Pulmonary artery endothelial cell (primary cell): ENCODE data around the gene DICER1. TPM values are rescaled to one million over a fixed set of nuclear protein-coding genes. Genes with fewer than 3 reads are reported as not detected.
"Not testable (repeated sequence)": the region's sequence is repeated elsewhere in the genome, so short reads cannot be mapped to it uniquely, and the experiment has no call there.

Experiments used
- DNase-seq: peaks from one replicate; pipeline ENCODE4 v3.0.0-alpha.2; 2011; ENCODE audit warnings: low read depth, low spot score
- total RNA-seq: library from RNA; depleted of rRNA; stranded (reverse); fragments of >200 nt; gene quantifications from 2 replicates; pipeline ENCODE4 v1.2.3, GENCODE V29; 2014

The DICER1 gene
- total RNA-seq, 1 donor from 2014 or later: 24.9 TPM

DNA sequence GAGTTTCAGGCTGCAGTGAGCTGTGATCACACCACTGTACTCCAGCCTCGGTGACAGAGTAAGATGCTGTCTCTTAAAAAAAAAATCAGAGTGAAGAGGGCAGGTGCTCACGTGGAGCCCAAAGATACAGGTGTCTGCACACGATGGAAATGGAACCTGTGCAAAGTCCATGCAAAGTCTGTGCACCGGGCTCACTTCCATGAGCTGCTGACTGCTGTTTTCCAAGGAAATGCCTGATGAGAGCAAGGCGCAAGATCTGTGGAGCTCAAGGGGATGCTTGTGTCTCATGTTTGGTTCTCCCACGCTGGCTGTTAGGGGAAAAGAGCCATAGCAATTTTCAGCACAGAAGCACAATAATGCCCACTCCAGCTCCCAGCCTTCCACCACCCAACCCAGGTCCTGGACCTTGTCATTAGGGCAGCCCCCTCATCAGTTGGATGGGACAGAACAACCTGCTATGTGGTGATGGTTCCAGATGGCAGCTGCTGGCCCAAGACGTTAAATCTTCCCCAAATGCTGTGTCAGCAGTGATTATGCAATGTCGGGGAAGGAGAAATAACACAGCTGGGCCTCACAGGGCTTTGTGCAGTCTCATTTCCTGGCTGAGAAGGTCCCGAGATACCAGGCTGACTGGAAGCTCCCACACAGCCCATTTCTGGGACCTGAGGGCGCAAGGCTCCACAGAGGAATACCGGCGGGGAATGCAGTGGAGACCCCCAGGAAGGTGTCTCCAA is 27.9 kb upstream of the DICER1 start:
- no peak for DNase-seq

DNA sequence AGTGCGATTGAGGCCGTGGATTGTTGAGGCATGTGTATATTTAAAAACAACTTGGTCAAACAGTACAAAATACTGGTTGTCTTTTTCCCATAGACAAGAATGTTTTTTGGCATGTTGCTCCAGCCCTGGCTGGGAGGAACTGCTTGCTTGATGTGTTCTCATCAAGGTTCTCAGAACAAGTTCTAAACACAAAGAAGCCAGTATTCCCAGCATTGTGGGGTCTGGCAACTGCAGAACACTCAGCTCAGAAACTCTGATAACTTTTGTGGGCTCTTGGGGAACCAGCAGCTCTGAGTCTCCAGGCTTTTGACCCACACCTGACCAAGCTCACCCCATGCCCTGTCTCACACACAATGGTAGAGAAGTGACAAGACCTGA is 27.1 kb upstream of the DICER1 start:
- DNase-seq: no peak

DNA sequence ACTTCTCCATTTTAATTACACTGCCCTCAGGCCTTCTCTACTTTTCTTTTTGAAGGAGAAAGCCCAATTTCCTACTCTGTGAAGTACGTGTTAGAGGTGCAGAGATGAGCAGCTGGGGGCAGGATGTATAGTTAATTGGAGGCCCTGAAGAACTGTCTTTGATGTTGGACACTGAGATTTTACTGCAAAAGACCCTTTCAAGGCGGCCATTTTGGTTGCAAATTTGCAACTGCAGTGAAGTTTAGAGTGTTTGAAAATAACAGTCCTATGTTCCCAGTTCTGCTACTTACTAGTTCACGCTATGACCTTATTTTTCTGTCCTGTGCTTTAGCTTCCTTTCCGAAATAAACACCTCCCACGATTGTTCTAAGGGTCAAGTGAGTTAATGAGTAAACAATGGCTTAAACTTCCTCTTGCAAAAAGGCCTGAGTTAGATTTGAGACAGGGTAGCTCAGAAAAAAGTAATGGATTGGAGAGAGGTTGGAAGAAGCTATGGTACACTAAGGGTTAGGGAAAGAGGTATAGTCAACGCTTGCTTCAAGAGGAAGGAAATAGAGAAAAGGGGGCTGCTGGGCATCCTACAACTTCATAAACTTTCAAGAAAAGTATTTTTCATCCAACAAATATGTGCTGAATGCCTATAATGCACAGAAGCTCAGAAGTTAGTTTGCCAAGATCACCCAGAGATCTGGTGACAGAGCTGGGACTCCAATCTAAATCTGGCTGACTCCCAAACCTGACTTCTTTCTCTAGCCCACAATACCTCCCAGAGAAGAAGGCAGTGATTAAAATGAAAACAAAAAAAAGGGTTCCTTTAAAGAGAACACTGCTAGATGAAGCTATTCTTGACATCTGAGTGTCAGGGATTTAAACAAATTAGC is 26.4 kb upstream of the DICER1 start:
- peak; percentile 39 for DNase-seq

DNA sequence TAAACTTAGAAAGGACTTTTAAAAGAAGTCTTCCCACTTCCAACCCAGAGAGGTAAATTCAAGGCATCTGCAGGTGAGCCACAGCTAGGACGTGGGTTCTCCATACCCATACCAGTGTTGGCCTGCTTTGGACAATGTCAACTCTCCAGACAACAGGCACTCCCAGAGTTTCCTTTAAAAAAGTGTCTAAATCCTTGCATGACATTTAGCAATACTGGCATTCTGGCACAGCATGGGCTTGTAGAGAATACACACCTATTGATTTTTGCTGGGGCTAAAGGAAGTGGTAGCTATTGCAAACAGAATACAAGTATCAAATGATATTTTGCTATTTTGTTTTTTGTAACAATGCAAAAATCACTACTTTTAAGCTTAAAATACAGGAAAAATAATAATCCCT is 25.8 kb upstream of the DICER1 start:
- no peak for DNase-seq

DNA sequence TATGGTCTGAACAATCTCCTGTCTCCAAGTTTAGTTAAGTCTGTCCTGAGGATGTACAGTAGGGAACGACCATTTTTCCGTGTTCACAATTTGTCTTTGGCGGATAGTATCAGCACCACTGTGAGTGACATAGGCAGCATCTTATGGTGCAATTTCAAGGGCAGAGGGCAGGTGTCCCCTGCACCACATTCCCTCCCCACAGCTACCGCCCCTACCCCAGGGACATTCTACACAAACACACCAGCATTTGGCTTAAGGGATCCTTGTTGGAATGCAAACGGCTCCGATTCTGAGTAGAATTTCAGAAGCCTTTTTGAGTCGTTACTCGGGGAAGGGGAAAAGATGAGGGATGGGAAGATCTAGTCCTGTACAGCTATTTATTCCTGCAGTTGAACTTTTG is 25.1 kb upstream of the DICER1 start:
- DNase-seq: no peak

DNA sequence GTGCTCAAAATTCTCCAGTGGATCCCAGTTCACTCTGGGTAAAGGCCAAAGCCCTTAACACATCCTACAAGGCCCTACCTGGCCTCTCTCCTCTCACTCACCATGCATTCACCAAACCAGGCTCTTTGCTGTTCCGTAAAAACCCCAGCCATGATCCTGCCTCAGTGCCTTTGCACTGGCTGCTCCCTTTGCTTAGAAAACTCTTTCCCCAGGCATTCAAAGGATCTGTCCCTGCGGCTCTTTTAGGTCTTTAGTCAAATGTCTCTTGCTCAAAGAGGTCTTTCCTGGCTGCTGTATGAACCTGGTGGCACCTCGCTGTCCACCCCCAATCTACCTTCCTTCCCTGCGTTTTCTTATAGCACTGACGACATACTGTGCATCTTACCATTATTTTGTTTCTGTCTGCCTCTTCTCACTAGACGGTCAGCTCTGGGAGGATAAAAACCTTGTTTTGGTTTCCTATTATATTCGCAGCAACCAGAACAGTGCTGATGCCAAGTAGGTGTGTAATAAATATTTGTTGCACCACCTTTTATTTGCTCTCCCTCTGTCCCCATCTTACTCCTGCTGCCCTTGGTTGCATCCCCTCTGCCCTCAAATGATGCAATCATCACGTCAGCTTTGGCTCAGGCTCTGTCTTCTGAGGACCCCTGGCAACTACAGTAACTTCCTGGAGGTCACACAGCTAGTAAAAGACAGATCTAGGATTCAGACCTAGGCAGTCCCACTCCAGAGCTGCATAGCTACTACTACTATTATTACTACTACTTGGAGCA is 23.8 kb upstream of the DICER1 start:
- no peak for DNase-seq

DNA sequence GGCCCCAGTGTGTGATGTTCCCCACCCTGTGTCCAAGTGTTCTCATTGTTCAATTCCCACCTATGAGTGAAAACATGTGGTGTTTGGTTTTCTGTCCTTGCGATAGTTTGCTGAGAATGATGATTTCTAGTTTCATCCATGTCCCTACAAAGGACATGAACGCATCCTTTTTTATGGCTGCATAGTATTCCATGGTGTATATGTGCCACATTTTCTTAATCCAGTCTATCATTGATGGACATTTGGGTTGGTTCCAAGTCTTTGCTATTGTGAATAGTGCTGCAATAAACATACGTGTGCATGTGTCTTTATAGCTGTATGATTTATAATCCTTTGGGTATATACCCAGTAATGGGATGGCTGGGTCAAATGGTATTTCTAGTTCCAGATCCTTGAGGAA is 18.3 kb upstream of the DICER1 start:
- DNase-seq: not testable (repeated sequence)

DNA sequence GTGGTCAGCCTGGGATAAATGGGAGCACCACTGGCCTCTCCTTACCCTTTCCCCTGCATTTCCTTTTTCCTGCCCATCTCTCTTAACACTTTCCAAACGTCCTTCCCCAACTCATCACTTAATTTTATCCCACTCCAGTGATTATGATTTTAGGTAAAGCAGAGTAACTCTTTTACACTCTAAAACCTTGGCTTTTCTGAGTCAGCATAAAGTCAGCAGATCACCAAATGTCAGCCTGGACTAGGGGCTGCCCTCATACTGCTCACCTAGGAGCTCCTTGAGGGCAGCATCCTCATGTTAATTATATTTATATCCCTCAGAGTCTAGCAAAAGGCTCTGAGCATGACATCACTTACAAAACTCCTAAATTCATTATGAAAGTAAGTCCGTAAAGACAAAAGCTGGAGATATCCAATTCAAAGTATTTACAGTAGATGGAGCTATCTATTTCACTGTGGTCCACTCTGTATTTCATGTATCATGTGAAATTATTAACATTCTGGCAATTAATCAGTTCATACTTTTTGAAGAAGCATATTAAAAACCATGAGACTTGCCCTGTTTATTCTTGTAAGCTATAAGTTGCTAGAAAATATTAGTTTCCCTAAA is 17.0 kb upstream of the DICER1 start:
- DNase-seq: no peak

DNA sequence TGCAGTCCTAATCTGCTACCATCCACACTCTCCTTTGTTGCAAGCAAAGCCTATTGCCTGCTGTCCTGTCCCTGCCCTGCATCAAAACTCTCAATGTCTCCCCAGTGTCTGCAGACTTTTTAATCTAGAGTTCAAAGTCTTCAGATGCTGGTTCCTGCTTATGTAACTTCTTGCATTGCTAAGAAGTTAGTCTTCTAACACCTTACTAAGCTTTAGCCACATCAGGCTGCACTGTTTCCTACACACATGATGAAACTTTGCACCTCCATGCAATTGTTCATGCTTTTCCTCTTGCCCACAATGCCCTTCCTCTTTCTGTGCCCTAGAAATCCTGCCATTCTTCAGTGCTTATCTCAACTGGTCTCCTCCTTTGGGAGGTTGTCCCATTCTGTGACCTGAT is 16.2 kb upstream of the DICER1 start:
- DNase-seq: no peak

DNA sequence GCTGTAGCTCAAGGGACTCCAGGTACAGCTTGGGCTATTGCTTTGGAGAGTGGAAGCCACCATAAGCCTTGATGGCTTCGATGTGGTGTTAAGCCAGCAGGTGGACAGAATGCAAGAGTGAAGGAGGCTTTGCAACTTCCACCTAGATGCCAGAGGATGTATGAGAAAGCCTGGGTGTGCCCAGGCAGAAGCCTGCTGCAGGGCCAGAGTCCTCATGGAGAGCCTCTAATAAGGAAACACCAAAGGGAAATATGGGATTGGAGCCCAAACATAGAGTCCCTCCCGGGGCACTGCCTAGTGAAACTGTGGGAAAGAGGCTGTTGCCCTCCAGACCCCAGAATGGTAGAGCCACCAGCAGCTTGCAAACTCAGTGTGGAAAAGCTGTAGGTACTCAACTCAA is 9.8 kb upstream of the DICER1 start:
- DNase-seq: no peak

DNA sequence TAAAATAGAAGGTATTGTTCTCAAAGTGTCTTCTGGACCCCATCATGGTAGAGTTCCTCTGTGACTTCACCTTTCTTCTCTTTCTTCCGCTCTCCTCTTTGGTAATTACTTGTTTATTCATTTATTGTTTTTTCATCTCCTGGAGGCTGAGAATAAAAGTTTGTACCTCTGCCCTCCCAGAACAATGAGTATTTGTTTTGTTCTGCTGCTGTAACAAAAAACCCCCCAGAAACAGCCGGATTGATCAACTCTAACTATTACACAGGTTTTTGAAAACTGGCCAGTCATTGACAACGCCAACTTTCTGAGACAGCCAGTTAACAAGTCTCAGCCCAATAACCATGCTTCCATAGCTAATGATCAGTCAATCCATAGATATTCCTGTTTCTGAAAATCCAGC is 8.2 kb upstream of the DICER1 start:
- no peak for DNase-seq

DNA sequence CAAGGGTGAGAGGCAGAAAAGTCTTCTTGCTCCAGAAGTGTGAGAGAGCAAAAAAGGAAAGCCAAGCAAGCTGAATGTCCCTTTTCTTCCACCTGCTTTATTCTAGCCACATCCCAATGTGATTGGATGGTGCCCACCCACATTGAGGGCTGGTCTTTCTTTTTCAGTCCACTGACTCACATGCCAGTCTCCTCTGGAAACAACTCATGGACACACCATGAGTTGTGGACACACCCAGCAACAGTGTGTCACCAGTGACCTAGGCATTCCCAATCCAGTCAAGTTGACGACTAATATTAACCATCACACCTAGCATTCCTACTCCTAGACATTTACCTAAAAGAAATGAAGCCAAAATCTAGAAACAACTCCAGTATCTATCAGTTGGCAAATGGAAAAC is 7.2 kb upstream of the DICER1 start:
- no peak for DNase-seq

DNA sequence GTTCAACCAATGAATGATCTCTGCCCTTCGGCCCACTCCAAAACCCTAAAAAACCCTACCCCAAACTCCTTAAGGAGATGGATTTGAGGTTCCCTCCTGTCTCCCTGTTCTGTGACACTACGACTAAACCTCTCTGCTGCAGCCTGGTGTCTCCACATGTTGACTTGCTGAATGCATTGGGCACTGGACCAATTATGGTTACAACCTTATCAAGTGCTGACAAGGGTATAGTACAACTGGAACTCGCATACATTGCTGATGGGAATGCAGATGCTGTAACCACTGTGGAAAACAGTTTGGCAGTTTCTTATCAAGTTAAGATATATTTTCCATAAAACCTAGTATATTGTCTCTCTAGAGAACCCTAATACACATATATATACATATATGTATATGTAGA is 6.3 kb upstream of the DICER1 start:
- no peak for DNase-seq

DNA sequence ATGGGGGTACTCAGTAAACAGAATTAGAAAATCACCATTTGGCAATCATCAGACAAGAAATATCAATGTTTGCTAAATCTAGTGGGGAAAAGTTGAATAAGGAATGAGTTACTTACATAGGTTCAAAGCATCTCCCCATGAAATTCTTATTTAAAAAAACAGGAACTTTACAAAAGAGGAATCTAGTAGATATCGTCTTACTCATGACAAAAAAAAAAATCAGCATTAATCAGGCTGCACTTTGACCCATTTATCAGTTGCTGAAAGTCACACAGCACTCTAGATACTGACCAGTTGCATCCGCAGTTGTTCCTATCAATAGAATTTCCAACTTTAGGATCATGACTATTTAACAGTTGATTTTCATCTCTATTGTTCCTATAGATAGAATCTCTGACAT is 5.8 kb upstream of the DICER1 start:
- no peak for DNase-seq

DNA sequence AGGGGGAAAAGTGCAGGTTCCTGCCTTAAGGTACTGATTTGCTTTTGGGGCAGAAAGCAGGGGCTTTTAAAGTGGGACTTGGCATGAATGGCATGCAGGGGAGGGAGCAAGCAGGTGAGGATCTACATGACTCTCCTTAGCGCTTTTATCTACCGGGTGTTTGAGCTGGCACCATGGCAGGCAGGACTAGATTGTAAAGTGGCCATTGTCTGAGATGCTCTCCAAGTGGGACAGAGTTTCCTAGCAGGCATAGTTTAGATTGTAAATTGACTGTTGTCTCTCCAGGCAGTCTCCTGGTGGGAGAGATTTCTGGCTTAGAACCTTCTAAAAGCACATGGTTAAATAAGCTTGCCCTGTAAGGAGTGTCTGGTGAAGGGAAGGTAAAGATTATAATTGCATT is 5.3 kb upstream of the DICER1 start:
- DNase-seq: no peak

DNA sequence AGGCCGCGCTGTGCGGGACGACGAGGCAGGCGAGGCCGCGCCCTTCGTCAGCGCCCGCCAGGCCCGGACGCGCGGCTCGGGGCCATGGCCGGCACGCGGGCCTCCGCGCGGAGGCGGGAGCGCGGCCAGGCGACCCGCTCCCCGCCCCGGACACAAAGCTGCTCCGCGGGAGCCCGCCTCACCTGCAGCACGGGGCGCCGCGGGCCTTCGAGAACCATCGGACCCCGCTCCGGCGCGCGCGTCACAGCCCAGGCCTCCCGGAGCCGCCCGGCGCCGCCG is 342 bp downstream of the DICER1 start:
- DNase-seq: no peak

DNA sequence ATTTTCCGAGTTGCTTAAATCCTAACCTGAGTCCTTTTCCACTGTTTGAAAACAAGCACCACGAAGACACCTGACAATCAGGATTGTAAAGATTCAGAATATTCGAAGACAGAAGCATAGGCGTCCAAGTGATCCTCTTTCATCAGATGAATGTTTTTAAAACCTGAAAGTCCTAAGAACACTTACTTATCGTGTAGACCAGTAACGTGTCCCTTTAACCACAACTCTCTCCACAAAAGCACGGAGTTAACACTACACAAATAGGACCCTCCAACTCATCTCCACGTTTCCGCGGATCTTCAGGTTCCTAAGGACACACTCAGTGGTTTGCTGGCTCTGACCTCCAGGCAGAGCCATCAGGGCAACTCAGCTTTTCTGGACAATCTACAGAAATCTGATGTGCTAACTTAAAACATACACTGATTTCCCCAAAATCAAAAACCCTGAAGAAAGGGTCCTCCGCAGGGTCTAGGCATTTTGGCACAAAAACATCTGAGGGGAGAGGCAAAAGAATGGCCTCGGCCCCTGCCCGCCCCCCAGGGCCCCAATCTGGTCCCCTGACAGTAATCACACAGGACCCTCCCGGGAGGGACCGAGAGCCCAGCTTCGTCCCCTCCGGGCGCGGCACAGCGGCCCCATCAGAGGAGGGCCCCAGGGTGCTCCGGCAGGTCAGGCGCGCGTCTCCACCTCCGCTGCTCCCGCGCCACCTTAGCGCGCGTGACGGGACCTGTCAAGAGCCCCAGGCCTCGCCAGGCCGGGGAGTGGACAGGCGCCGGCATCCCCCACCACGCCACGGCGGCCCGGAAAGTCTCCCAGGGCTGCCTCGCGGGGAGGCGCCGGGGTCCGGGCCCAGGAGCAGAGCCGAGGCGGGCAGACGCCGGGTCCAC is 925 bp downstream of the DICER1 start:
- no peak for DNase-seq

DNA sequence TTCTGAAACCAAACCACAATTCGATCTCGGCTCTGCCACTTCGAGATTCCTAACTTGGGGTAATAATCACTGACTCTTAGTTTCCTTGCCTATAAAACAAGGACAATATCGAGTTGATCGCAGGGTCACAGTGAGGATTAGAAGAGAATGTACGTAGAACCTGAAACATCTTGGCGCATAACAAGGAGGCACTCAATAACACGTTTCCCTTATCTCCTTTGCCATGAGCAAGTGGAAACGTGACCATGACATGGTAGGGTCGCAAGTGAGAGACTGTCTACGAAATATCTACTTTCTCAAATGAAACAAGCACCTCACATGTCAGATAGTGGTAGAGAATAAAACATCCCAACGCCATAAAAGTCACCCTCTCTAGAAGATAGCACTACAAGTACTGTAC is 2.3 kb downstream of the DICER1 start:
- DNase-seq: no peak

DNA sequence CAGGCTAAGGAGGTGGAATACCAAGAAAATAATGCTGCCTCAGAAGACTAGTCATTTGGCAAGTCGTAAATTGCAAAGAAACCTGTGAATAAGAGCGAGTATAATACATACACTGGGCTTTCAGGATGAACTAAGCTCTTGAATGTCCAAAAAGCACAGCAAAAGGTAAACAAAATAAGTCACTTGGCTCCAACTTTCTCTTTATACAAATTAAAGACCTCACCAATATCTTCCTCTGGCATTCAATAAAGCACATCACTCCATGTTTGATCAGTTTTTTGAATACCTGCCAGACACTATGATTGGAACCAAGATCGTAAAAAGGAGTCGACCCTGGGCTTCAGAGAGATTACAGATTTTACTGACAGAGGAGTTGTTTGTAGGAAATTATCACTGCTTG is 3.5 kb downstream of the DICER1 start:
- no peak for DNase-seq

DNA sequence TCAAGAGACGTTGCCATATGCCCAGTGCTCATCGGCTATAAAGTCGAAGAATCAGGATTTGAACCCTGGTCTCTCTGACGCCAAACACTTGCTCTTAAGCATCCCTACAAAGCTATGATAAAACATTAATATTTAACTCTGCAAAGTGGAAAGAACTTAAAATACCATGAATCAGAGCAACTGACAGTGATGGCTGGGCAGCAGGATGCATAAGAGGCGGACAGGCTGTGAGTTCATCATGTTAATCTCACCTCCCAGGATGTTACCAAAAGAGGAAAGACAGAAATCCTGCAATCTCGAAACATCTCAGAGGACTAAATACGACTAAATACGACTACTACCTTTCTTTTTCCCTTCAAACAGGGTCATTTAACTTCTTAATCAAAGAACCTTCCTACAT is 5.8 kb downstream of the DICER1 start:
- DNase-seq: no peak

DNA sequence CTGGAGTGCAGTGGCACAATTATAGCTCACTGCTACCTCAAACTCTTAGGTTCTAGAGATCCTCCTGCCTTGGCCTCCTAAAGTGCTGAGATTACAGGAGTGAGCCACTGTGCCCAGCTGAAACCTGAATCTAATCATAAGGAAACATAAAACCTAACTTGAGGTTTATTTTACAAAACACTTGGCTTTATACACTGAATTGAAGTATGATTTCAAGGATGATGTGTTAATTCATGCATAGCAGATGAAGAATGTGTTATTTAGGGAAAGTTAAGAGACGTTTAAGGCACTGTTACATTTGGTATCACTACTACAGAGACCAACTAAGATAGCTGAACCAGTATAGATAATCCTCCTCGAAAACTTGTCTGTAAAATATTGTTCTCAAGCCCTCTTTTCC is 6.4 kb downstream of the DICER1 start:
- DNase-seq: no peak
